ENCODE measurements around the gene XPO6.
"Not testable (repeated sequence)": the region's sequence is repeated elsewhere in the genome, so short reads cannot be mapped to it uniquely, and the experiment has no call there.

The XPO6 gene

GRCh38 chr16:28255838-28256237 lies 44.1 kb upstream of the XPO6 start:
- no peak for DNase-seq (ENCODE audit: low read depth)
- H3K4me3 ChIP-seq (ENCODE audit: control insufficient read depth, low read depth, low read length), result no peak overlapping the region
- no peak for TF ChIP-seq CTCF (IDR thresholded peaks at IDR 0.05; ENCODE audit: control insufficient read depth, insufficient read depth, low read depth, low read length, missing control alignments)

- TF ChIP-seq CTCF (IDR thresholded peaks at IDR 0.05; ENCODE audit: control insufficient read depth, insufficient read depth, low read depth, low read length, missing control alignments), result no peak
- DNase-seq (ENCODE audit: low read depth), result no peak
- no peak overlapping the region for H3K4me3 ChIP-seq (ENCODE audit: control insufficient read depth, low read depth, low read length)
These were observed 42.4 kb upstream of the XPO6 start for GRCh38 chr16:28254158-28254557.

- no peak for TF ChIP-seq CTCF (IDR thresholded peaks at IDR 0.05; ENCODE audit: control insufficient read depth, insufficient read depth, low read depth, low read length, missing control alignments)
- no peak overlapping the region for H3K4me3 ChIP-seq (ENCODE audit: control insufficient read depth, low read depth, low read length)
- DNase-seq (ENCODE audit: low read depth), result no peak
These were observed 39.2 kb upstream of the XPO6 start for GRCh38 chr16:28250999-28251398.

GRCh38 chr16:28249483-28249882 lies 37.7 kb upstream of the XPO6 start:
- not testable (repeated sequence) for H3K4me3 ChIP-seq (ENCODE audit: control insufficient read depth, low read depth, low read length); DNase-seq (ENCODE audit: low read depth)

- no peak for DNase-seq (ENCODE audit: low read depth)
- no peak overlapping the region for H3K4me3 ChIP-seq (ENCODE audit: control insufficient read depth, low read depth, low read length)
- TF ChIP-seq CTCF (IDR thresholded peaks at IDR 0.05; ENCODE audit: control insufficient read depth, insufficient read depth, low read depth, low read length, missing control alignments), result no peak
These were observed 30.2 kb upstream of the XPO6 start for GRCh38 chr16:28241924-28242323.

GRCh38 chr16:28237754-28238357 lies 26.1 kb upstream of the XPO6 start:
- DNase-seq (ENCODE audit: low read depth), result no peak
- no peak overlapping the region for H3K4me3 ChIP-seq (ENCODE audit: control insufficient read depth, low read depth, low read length)
- no peak for TF ChIP-seq CTCF (IDR thresholded peaks at IDR 0.05; ENCODE audit: control insufficient read depth, insufficient read depth, low read depth, low read length, missing control alignments)

GRCh38 chr16:28231763-28232162 lies 20.0 kb upstream of the XPO6 start:
- TF ChIP-seq CTCF (IDR thresholded peaks at IDR 0.05; ENCODE audit: control insufficient read depth, insufficient read depth, low read depth, low read length, missing control alignments), result no peak
- no peak for DNase-seq (ENCODE audit: low read depth)
- H3K4me3 ChIP-seq (ENCODE audit: control insufficient read depth, low read depth, low read length), result no peak overlapping the region

- not testable (repeated sequence) for H3K4me3 ChIP-seq (ENCODE audit: control insufficient read depth, low read depth, low read length); DNase-seq (ENCODE audit: low read depth)
These were observed 12.1 kb upstream of the XPO6 start for GRCh38 chr16:28223909-28224308.

- DNase-seq (ENCODE audit: low read depth), result not testable (repeated sequence)
These were observed 8.0 kb upstream of the XPO6 start for GRCh38 chr16:28219777-28220176.

More at GRCh38 chr16:28219777-28220176, 8.0 kb upstream of the XPO6 start:
- not testable (repeated sequence) for H3K4me3 ChIP-seq (ENCODE audit: control insufficient read depth, low read depth, low read length)

Data from AG09309 (cell line).